NB4 (cell line): ENCODE measurements around the gene OR4E1.

ENCODE experiments used
- CTCF ChIP-seq: IDR thresholded peaks from one replicate; pipeline ENCODE4 v1.5.1; 2012; ENCODE audit warnings: low read depth, low read length
- MAX ChIP-seq: IDR thresholded peaks from 2 replicates; pipeline ENCODE4 v1.6.1; 2011; ENCODE audit warnings: low read depth, low read length
- MYC ChIP-seq: IDR thresholded peaks from 2 replicates; pipeline ENCODE4 v1.6.1; 2011; ENCODE audit warnings: low read depth, low read length
- POLR2A ChIP-seq: IDR thresholded peaks from 2 replicates; pipeline ENCODE4 v1.6.1; 2011; ENCODE audit warnings: mild to moderate bottlenecking; ENCODE audit not compliant: insufficient read length; ENCODE audit errors: extremely low read depth

GRCh38 chr14:21647380-21647779 is 26.2 kb downstream of the OR4E1 start:
- TF ChIP-seq MAX (no peak), POLR2A (no peak), CTCF (no peak), MYC (no peak)
